HG03520 (cell line): ENCODE results near the gene FCHSD2.
"Not testable (repeated sequence)": the region's sequence is repeated elsewhere in the genome, so short reads cannot be mapped to it uniquely, and the experiment has no call there.

Experiments used
- ATAC-seq: cut with Tn5 transposase; IDR thresholded peaks from one replicate; pipeline ENCODE4 v1.9.1; 2021; ENCODE audit warnings: mild to moderate bottlenecking, moderate library complexity; ENCODE audit not compliant: unreplicated experiment

FCHSD2 gene

DNA sequence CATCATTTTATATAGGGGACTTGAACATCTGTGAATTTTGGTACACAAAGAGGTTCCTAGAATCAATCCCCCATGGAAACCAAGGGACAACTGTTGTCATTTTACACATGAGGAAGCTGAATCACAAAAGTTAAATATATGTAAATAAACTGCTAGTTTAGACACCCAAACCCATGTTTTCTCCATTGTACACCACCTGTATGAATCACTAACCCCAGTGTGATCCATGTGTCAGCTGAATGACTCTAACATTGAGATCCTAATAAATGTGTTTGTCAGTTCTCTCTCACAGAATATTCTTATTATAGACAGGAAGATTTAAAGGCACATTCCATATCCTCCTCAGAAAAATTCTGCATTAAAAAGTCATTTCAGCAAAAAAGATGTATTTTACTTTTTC lies 244.6 kb downstream of the FCHSD2 start:
- no peak for ATAC-seq

GRCh38 chr11:72896431-72896830 lies 245.7 kb downstream of the FCHSD2 start:
- ATAC-seq, result no peak

- no peak for ATAC-seq
Measured at GRCh38 chr11:72890881-72891280, 251.2 kb downstream of the FCHSD2 start.

DNA sequence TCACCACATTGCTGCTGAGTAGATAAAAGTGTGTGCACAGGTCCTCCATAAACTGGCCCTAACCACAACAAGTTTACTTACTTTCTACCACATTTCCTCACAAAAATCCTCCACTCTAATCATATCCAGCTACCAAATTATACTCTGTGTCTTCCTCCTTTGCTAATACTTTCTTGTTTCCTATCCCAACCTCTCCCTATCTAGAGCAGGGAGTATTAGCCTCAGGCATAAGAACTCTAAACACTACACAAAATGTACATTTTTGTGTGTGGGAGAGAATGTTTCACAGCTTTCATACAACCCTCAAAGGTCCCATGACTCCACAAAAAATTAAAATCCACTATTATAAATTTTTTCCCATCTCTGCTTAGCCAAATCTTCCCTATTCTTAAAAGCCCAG lies 255.5 kb downstream of the FCHSD2 start:
- no peak for ATAC-seq

DNA sequence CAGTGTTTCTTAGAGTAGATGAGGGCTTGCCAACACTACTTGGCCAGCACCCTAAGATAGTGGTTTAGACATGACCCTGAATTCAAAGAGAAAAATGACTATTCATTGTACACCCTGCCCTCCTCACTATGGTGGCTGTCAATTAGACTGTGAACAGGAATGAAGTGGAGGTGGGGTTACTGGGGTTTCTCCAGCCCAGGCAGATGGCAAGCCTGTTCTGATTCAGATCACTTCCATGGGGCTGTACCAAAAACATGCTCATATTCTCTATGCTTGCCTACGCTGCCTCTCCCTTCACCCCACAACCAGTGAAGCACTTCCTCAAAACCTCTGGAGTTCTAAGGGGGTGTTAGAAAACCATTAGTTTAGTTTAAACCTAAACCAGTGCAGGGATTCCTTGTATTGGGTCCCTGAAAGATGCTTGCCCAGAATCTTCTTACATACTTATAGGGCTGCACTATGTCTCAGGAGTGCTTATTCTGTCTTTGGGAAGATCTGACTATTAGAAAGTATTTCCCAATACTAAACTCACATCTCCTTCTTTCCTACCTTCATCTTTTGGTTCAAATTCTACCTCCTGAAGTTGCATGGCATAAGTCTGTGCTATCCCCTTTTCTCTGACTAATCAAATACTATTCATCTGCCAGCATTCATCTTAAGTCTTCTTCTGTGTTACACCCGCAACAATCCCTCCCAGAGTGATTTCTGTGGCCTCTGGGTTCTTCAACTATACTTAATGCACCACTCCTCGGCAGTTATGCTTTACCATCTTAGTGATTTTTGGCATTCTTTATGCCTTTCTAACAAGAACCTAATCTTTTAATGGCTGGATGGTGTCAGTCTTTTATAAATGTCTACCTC lies 256.1 kb downstream of the FCHSD2 start:
- ATAC-seq, result no peak

DNA sequence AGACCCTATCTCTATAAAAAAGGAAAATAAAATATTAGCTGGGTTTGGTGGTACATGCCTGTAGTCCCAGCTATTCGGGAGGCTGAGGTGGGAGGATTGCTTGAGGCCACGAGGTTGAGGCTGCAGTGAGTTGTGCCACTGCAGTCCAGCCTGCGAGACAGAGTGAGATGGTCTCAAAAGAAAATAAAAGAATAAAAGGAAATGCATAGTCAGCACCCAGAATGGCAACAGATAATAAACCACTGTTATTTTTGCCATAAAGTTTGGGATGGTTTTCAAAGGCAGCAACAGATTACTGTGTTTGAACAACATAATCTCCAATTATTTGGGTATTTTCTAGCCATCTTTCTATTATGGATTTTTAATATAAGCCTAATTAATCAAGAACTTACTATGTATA lies 266.0 kb downstream of the FCHSD2 start:
- ATAC-seq, result no peak

DNA sequence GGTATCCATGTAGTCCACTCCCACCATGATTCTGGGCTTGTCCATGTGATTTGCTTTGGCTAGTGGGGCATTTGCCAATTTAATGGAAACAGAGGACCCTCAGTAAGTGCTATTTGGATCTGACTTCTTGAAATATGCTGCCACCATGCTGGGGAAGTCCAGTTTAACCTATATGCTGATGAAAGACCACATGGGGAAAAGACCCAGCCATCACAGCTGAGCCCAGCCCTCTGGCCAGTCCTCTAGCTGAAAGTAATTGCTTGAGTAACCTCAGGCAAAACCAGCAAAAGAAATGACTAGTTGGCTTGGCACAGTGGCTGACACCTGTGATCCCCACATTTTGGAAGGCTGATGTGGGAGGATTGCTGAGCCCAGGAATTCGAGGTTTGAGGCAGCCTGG lies 266.4 kb downstream of the FCHSD2 start:
- ATAC-seq, result no peak

GRCh38 chr11:72872012-72872411 lies 270.1 kb downstream of the FCHSD2 start:
- no peak for ATAC-seq

GRCh38 chr11:72871119-72871518 lies 271.0 kb downstream of the FCHSD2 start:
- no peak for ATAC-seq

GRCh38 chr11:72869831-72870230 lies 272.3 kb downstream of the FCHSD2 start:
- no peak for ATAC-seq

DNA sequence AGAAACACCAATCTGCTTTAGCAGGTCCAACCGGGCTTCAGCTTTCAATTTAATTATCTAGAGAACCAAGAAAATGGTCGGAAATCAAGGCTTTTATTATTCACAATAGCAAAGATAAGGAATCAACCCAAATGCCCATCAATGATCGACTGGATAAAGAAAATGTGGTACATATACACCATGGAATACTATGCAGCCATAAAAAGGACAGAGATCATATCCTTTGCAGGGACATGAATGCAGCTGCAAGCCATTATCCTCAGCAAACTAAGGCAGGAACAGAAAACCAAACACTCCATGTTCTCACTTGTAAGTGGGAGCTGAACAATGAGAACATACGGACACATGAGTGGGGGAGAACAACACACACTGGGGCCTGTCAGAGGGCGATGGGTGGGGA lies 274.1 kb downstream of the FCHSD2 start:
- ATAC-seq, result no peak

- no peak for ATAC-seq
Measured at GRCh38 chr11:72864702-72865655, 277.1 kb downstream of the FCHSD2 start.

DNA sequence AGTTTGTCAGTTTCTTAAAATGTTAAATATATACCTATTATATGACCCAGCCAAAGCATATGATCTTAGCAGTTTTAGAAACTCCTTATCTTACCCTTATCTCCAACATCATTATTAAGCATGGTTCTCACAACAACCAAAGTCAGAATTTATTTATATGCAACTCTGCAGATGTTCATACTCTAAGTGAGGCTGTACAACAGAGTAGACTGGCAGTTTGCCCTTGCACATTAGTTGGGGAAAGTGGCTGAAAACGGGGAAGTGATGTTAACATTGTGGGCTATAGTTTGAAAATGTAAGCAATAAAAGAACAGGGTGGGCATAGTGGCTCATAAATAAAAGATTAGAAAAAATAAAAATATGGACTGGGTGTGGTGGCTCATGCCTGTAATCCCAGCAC lies 278.2 kb downstream of the FCHSD2 start:
- ATAC-seq, result no peak

DNA sequence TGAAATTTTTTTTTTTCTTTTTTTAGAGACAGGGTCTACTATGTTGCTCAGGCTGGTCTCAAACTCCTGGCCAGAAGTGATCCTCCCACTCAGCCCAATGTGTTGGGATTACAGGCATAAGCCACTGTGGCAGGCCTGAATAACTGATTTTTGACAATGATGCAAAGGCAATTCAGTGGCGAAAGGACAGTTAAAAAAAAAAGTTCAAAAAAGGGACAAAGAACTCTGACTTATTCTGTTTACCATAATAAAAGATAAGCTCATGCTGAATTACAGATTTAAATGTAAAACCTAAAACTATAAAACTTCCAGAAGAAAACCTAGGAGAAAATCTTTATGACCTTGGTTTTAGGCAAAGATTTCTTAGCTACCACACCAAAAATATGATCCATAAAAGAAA lies 279.0 kb downstream of the FCHSD2 start:
- no peak for ATAC-seq

DNA sequence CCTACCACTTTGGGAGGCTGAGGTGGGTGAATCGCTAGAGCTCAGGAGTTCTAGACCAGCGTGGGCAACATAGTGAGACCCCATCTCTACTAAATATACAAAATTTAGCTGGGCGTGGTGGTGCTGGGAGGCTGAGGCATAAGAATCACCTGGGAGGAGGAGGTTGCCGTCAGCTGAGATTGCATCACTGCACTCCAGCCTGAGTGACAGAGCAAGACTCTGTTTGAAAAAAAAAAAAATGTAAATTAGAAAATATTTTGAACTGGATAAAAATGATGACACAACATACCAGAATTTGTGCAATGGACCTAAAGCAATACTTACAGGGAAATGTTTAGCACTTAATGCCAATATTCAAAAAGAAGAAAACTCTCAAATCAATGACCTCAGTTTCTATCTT lies 281.5 kb downstream of the FCHSD2 start:
- ATAC-seq, result no peak

DNA sequence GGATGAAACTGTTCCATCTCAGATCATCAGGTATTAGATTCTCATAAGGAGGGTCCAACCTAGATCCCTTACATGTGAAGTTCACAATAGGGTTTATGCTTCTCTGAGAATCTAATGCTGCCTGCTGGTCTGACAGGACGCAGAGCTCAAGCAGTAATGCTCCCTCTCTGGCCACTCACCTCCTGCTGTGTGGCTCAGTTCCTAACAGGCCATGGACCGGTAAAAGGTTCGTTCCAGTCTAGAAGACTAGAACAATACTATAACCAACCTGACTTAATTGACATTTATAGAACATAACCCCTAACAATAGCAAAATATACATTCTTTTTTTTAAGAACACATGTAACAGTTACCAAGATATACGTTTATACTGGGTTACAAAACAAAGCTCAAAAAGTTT lies 282.1 kb downstream of the FCHSD2 start:
- no peak for ATAC-seq

DNA sequence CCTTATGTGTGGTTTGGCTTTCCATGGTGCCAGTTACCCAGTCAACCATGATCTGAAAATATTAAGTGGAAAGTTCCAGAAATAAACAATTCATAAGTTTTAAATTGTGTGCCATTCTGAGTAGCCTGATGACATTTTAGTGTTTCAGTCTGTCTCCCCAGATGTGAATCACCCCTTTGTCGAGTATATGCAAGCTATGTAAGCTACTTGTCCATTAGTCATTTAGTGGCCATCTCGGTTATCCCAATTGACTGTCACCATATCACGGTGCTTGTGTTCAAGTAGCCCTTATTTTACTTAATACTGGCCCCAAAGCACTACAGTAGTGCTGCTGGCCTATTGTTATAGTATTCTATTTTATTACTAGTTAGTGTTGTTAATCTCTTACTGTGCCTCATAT lies 283.0 kb downstream of the FCHSD2 start:
- ATAC-seq, result no peak

DNA sequence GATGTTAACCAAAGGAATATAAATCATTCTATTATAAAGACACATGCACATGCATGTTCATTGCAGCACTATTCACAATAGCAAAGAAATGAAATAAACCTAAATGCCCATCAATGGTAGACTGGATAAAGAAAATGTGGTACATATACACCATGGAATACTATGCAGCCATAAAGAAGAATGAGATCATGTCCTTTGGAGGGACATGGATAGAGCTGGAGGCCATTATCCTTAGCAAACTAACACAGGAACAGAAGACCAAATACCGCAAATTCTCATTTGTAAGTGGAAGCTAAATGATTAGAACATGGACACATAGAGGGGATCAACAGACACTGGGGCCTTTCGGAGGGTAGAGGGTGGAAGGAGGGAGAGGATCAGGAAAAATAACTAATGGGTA lies 283.9 kb downstream of the FCHSD2 start:
- not testable (repeated sequence) for ATAC-seq

DNA sequence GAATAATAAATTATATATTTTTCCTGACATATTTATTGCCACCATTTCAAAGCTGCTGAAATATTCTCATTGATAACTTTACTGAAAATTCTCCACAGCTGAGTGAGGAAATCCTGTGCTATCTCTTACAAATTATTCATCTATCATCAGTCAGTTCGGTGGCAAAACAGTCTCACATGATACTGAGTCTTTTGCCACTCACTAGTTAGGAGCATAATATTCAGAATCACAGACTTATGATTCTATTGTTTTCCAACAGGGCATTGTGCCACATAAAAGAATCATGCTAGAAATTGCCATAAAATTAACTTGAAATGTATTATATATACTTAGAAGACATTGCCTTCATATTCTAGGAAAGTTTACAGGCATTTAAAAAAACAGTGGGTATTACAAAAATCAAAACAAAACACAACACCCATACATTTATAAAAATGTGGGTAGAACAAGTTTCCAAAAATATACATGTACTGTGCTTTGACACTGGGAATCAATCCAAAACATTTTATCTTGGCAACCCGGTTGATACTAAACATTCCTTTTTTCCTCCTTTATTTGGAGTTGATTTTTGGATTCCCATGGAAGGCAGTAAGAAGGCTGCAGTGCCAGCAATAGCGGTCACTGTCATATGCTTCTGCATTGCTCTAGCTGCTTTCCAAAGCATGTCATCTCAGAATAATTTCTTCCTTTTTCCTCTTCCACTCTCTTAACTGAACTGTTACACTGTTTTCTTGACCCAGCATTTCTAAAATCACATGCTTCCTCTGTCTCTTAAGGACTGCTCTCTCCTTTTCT lies 285.4 kb downstream of the FCHSD2 start:
- ATAC-seq, result no peak

GRCh38 chr11:72856065-72856464 lies 286.1 kb downstream of the FCHSD2 start:
- ATAC-seq, result no peak

DNA sequence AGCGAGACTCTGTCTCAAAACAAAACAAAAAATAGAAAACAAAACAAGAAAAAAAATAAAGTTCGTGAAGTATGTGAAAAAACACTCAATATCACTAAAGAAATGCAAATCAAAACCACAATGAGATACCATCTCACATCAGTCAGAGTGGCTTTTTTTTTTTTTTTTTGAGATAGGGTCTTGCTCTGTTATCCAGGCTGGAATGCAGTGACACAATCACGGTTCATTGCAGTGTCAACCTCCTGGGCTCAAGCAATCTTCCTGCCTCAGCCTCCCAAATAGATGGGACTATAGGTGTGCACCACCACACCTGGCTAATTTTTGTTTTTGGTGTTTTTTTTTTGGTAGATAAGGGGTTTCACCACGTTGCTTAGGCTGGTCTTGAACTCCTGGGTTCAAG lies 290.4 kb downstream of the FCHSD2 start:
- no peak for ATAC-seq
